HCT116 (cell line): ENCODE data around the gene SACM1L. TPM values are rescaled to one million over a fixed set of nuclear protein-coding genes. Genes with fewer than 3 reads are reported as not detected.

ENCODE experiments used
- ATAC-seq: fragments of 200-7000 bp; cut with Tn5 transposase; 2 replicates; pipeline ENCODE4 v1.9.1; 2020; ENCODE audit warnings: mild to moderate bottlenecking, moderate library complexity
- BruUV-seq: library from RNA; stranded (reverse); fragments of 400-500 nt; replicated peaks from 2 replicates; lab custom pipeline; 2021; lab: Mats Ljungman, UMichigan
- CTCF ChIA-PET: fragments of 300-600 bp; sonication (Branson Sonifier 250); formaldehyde crosslinking; loops from one replicate; lab custom pipeline; 2021; ENCODE audit warnings: antibody characterized with exemption; lab: Charles Lee
- POLR2A ChIA-PET: fragments of 300-600, 350-600 bp; sonication (Branson Sonifier 250); formaldehyde crosslinking; loops from one replicate; lab custom pipeline; 2021; ENCODE audit warnings: antibody characterized with exemption; lab: Charles Lee
- RAD21 ChIA-PET, 2 experiments: fragments of 300-600 bp; sonication (Branson Sonifier 250); formaldehyde crosslinking; loops; one replicate each; lab custom pipeline; 2023; ENCODE audit warnings: low total read pairs in 2 of 2; ENCODE audit not compliant: uncharacterized antibody in 2 of 2, unreplicated experiment in 2 of 2, low non-redundant PET in 1 of 2; lab: Charles Lee
- DNase-seq: peaks from one replicate; pipeline ENCODE4 v3.0.0-alpha.2; 2010; ENCODE audit warnings: low read depth, low spot score
- H2AFZ ChIP-seq: fragments of 200-600 bp; shearing (Covaris generic), sonication (generic); 2 replicates; pipeline ENCODE4 v1.6.1; 2017; ENCODE audit warnings: low read depth, mixed run types, mixed read lengths, antibody characterized with exemption, low read length; ENCODE audit not compliant: poor library complexity, severe bottlenecking
- H3K27ac ChIP-seq: 2 replicates; pipeline ENCODE4 v1.5.1; 2012; ENCODE audit warnings: low read depth, low read length
- H3K27me3 ChIP-seq: fragments of 200-600 bp; sonication (generic); 2 replicates; pipeline ENCODE4 v1.6.1; 2016; ENCODE audit warnings: mixed run types, low read length, mixed read lengths; ENCODE audit not compliant: insufficient read depth
- H3K36me3 ChIP-seq, 2 experiments: fragments of 200-500 bp in 1 of 2; fragments of 200-600 bp in 1 of 2; sonication (Bioruptor generic) in 1 of 2; sonication (generic) in 1 of 2; 2 replicates each; pipeline versions ENCODE4 v1.5.1 to v1.6.1; 2014 to 2016; ENCODE audit warnings: low read length in 2 of 2, inconsistent platforms in 1 of 2, mixed read lengths in 1 of 2, mixed run types in 1 of 2; ENCODE audit not compliant: insufficient read depth in 2 of 2, control insufficient read depth in 1 of 2
- H3K4me1 ChIP-seq, 2 experiments: fragments of 200-600 bp in 1 of 2; sonication (generic) in 1 of 2; 2 replicates each; pipeline versions ENCODE4 v1.5.1 to v1.6.1; 2012 to 2017; ENCODE audit warnings: low read length in 2 of 2, inconsistent platforms in 1 of 2, mild to moderate bottlenecking in 1 of 2, mixed read lengths in 1 of 2, mixed run types in 1 of 2, moderate library complexity in 1 of 2; ENCODE audit not compliant: insufficient read depth in 2 of 2, control insufficient read depth in 1 of 2
- H3K4me2 ChIP-seq: fragments of 200-600 bp; sonication (generic); 2 replicates; pipeline ENCODE4 v1.6.1; 2017; ENCODE audit warnings: mixed run types, low read length, mixed read lengths
- H3K4me3 ChIP-seq, 2 experiments: fragments of 200-600 bp in 1 of 2; sonication (generic) in 1 of 2; replicated peaks in 1 of 2; 2 replicates each; pipeline ENCODE4 v1.5.1; 2011 to 2016; ENCODE audit warnings: low read length in 2 of 2, control low read depth in 1 of 2, low read depth in 1 of 2, mild to moderate bottlenecking in 1 of 2, mixed read lengths in 1 of 2, mixed run types in 1 of 2
- H3K79me2 ChIP-seq: fragments of 200-600 bp; sonication (generic); 2 replicates; pipeline ENCODE4 v1.6.1; 2017; ENCODE audit warnings: mild to moderate bottlenecking, mixed run types, low read length, moderate library complexity, mixed read lengths; ENCODE audit not compliant: insufficient read depth
- H3K9ac ChIP-seq: fragments of 200-600 bp; sonication (generic); 2 replicates; pipeline ENCODE4 v1.6.1; 2016; ENCODE audit warnings: low read length, mixed read lengths
- H3K9me2 ChIP-seq: fragments of 200-600 bp; sonication (generic), shearing (Covaris generic); 2 replicates; pipeline ENCODE4 v1.6.1; 2017; ENCODE audit warnings: mixed run types, mild to moderate bottlenecking, moderate library complexity; ENCODE audit not compliant: insufficient read depth
- H3K9me3 ChIP-seq, 2 experiments: fragments of 200-500 bp in 1 of 2; fragments of 200-600 bp in 1 of 2; sonication (Bioruptor generic) in 1 of 2; sonication (generic) in 1 of 2; 2 replicates each; pipeline ENCODE4 v1.6.1; 2014 to 2017; ENCODE audit warnings: low read length in 2 of 2, mixed read lengths in 2 of 2, inconsistent platforms in 1 of 2, low read depth in 1 of 2, mild to moderate bottlenecking in 1 of 2, mixed run types in 1 of 2, moderate library complexity in 1 of 2; ENCODE audit not compliant: control insufficient read depth in 1 of 2, insufficient read depth in 1 of 2
- H4K20me1 ChIP-seq: fragments of 200-600 bp; sonication (generic), shearing (Covaris generic); 2 replicates; pipeline ENCODE4 v1.6.1; 2017; ENCODE audit warnings: mixed run types, mild to moderate bottlenecking, moderate library complexity; ENCODE audit not compliant: insufficient read depth
- CBX3 ChIP-seq: IDR thresholded peaks from 2 replicates; pipeline ENCODE4 v1.6.1; 2012; ENCODE audit warnings: low read depth
- EGR1 ChIP-seq: IDR thresholded peaks from 2 replicates; pipeline ENCODE4 v1.6.1; 2012; ENCODE audit warnings: low read depth
- POLR2AphosphoS5 ChIP-seq: IDR thresholded peaks from 2 replicates; pipeline ENCODE4 v1.6.1; 2011; ENCODE audit warnings: mild to moderate bottlenecking, low read depth, low read length, moderate library complexity
- RAD21 ChIP-seq: IDR thresholded peaks from 2 replicates; pipeline ENCODE4 v1.6.1; 2012; ENCODE audit warnings: low read depth, mild to moderate bottlenecking
- SP1 ChIP-seq: IDR thresholded peaks from 2 replicates; pipeline ENCODE4 v1.6.1; 2012; ENCODE audit warnings: low read depth
- YY1 ChIP-seq: IDR thresholded peaks from 2 replicates; pipeline ENCODE4 v1.6.1; 2011; ENCODE audit warnings: low read length, low read depth, moderate library complexity, mild to moderate bottlenecking; ENCODE audit not compliant: insufficient replicate concordance; ENCODE audit errors: extremely low read depth
- ZFX ChIP-seq: fragments of 450-650 bp; IDR thresholded peaks from 2 replicates; pipeline ENCODE4 v1.6.1; 2017
- intact Hi-C: fragments of 100-400 bp; cut with micrococcal nuclease; formaldehyde crosslinking; loops from 2 replicates; pipeline ENCODE4 v1.10.0; 2022
- total RNA-seq: library from RNA; stranded (reverse); gene quantifications from one replicate; pipeline ENCODE4 v1.2.1, GENCODE V29; 2021; ENCODE audit not compliant: unreplicated experiment
- TF ChIP-seq, protein P1 (sequence below): IDR thresholded peaks from 2 replicates; pipeline ENCODE4 v1.6.1; 2012; ENCODE audit warnings: low read depth
- TF ChIP-seq, protein P2 (sequence below): IDR thresholded peaks from 2 replicates; pipeline ENCODE4 v1.6.1; 2012

Gene SACM1L
- total RNA-seq, 1 experiment from 2014 or later = 27.3 TPM

DNA sequence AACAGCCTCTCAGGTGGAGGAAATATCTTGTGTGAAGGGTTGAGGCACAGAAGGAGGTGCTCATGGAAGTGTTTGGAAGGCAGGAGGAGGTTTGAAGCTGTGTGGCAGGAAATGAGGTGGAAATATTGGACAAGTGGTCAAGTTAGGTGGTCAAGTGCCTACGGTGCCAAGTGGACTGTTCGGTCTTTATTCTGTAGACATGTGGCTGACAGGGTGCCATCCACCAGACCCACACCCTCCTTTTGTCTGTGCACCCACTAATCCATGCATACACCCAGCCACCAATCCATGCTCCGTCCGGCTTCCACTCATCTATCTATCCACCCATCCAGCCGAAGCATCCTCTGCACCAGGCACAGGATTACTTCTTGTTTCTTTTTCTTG lies 105.0 kb downstream of the SACM1L start:
- Histone ChIP-seq H3K4me1 (peaks cover 3 to 17% of the 10 kb centered on the region in 2 experiments; a peak in 2 of 4 replicates), H3K36me3 (no peaks in the 10 kb centered on the region), H3K27me3 (no peaks in the 10 kb centered on the region), H3K9me3 (no peaks in the 10 kb centered on the region), H3K79me2 (no peaks in the 10 kb centered on the region), H3K4me3 (no peak overlapping the region), H3K4me2 (peak overlapping the region; percentile 38; the same call in 1 of the 2 replicates), H3K9ac (no peak overlapping the region), H3K9me2 (no peaks in the 10 kb centered on the region), H4K20me1 (no peaks in the 10 kb centered on the region), H2AFZ (peak overlapping the region; percentile 33), H3K27ac (no peak overlapping the region)
- ChIA-PET RAD21 (no interaction called here), CTCF (no interaction called here), POLR2A (no interaction called here)
- no peak for DNase-seq
- no TSS peak for BruUV-seq
- intact Hi-C loops = no loop called here
- no peak for TF ChIP-seq POLR2AphosphoS5
- TF ChIP-seq CBX3 = no peak
- TF ChIP-seq, protein P1, sequence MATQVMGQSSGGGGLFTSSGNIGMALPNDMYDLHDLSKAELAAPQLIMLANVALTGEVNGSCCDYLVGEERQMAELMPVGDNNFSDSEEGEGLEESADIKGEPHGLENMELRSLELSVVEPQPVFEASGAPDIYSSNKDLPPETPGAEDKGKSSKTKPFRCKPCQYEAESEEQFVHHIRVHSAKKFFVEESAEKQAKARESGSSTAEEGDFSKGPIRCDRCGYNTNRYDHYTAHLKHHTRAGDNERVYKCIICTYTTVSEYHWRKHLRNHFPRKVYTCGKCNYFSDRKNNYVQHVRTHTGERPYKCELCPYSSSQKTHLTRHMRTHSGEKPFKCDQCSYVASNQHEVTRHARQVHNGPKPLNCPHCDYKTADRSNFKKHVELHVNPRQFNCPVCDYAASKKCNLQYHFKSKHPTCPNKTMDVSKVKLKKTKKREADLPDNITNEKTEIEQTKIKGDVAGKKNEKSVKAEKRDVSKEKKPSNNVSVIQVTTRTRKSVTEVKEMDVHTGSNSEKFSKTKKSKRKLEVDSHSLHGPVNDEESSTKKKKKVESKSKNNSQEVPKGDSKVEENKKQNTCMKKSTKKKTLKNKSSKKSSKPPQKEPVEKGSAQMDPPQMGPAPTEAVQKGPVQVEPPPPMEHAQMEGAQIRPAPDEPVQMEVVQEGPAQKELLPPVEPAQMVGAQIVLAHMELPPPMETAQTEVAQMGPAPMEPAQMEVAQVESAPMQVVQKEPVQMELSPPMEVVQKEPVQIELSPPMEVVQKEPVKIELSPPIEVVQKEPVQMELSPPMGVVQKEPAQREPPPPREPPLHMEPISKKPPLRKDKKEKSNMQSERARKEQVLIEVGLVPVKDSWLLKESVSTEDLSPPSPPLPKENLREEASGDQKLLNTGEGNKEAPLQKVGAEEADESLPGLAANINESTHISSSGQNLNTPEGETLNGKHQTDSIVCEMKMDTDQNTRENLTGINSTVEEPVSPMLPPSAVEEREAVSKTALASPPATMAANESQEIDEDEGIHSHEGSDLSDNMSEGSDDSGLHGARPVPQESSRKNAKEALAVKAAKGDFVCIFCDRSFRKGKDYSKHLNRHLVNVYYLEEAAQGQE = no peak
- TF ChIP-seq YY1 = no peak
- no peak for TF ChIP-seq ZFX
- TF ChIP-seq, protein P2, sequence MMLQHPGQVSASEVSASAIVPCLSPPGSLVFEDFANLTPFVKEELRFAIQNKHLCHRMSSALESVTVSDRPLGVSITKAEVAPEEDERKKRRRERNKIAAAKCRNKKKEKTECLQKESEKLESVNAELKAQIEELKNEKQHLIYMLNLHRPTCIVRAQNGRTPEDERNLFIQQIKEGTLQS = no peak
- TF ChIP-seq SP1 = no peak
- TF ChIP-seq RAD21 = no peak
- no peak for TF ChIP-seq EGR1
- peak; percentile 1; the same call in 1 of the 2 replicates for ATAC-seq
